HEK293T (cell line): ENCODE data around the gene TSEN34.

ENCODE experiments used
- ARNT ChIP-seq: fragments of 450-650 bp; IDR thresholded peaks from 2 replicates; pipeline ENCODE4 v1.6.1; 2017; ENCODE audit warnings: mild to moderate bottlenecking
- BHLHE40 ChIP-seq: fragments of 450-650 bp; IDR thresholded peaks from 2 replicates; pipeline ENCODE4 v1.6.1; 2016; ENCODE audit warnings: mild to moderate bottlenecking, moderate library complexity, borderline replicate concordance
- ELF4 ChIP-seq: fragments of 450-650 bp; IDR thresholded peaks from 2 replicates; pipeline ENCODE4 v1.6.1; 2017; ENCODE audit warnings: antibody characterized with exemption
- FOXA1 ChIP-seq: fragments of 450-650 bp; IDR thresholded peaks from 2 replicates; pipeline ENCODE4 v1.6.1; 2016; ENCODE audit warnings: mild to moderate bottlenecking
- NFRKB ChIP-seq: fragments of 450-650 bp; IDR thresholded peaks from 2 replicates; pipeline ENCODE4 v1.6.1; 2016; ENCODE audit warnings: mild to moderate bottlenecking, moderate library complexity
- TARDBP ChIP-seq: fragments of 450-650 bp; IDR thresholded peaks from 2 replicates; pipeline ENCODE4 v1.6.1; 2016
- ZNF384 ChIP-seq: fragments of 450-650 bp; IDR thresholded peaks from 2 replicates; pipeline ENCODE4 v1.6.1; 2016
- TF ChIP-seq, protein P1 (sequence below): fragments of 450-650 bp; IDR thresholded peaks from 2 replicates; pipeline ENCODE4 v1.6.1; 2016

DNA sequence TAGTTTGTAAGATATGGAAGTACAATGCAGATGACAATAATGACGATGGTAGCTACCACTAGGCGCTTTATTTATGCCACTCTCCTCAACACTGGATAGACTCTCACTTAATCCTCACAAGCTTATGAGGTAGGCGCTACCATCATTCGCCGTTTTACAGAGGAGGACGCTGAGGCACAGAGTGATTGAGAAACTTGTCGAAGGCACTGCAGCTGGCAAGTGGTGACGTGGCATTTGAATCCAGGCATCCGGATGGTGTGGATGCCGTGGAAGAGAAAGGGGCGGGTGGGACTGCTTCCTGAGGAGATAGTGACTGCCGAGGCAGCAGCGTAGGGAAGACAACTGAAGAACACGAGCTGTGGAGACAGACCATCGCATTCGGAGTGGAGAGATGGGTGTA is 8.3 kb downstream of the TSEN34 start:
- TF ChIP-seq ELF4 (no peak), NFRKB (no peak), ZNF384 (no peak), BHLHE40 (no peak), ARNT (no peak), TARDBP (no peak), FOXA1 (no peak)
- TF ChIP-seq, protein P1, sequence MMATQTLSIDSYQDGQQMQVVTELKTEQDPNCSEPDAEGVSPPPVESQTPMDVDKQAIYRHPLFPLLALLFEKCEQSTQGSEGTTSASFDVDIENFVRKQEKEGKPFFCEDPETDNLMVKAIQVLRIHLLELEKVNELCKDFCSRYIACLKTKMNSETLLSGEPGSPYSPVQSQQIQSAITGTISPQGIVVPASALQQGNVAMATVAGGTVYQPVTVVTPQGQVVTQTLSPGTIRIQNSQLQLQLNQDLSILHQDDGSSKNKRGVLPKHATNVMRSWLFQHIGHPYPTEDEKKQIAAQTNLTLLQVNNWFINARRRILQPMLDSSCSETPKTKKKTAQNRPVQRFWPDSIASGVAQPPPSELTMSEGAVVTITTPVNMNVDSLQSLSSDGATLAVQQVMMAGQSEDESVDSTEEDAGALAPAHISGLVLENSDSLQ = no peak
